ENCODE results near the gene TUBA1C. TPM values are rescaled to one million over a fixed set of nuclear protein-coding genes. Genes with fewer than 3 reads are reported as not detected.

Gene TUBA1C
- total and polyA plus RNA-seq, 2 of the 8 experiments (the other 6 are each of a cell fraction or from before 2014, with no cell fraction given) = 504 to 3,101 TPM

DNA sequence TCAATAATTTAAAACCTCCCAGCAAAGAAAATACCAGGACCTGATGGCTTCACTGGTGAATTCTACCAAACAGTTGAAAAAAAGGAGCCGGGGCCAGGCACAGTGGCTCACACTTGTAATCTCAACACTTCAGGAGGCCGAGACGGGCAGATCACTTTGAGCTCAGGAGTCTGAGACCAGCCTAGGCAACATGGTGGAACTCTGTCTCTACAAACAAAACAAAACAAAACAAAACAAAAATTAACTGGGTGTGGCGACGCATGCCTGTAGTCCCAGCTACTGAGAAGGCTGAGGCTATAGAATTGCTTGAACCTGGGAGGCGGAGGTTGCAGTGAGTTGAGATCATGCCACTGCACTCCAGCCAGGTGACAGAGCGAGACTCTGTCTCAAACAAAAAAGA, 44.5 kb downstream of the TUBA1C start:
- no peaks in the 10 kb centered on the region for H3K79me2 ChIP-seq (ENCODE audit: control insufficient read depth in 1 of 2, insufficient read depth in 2 of 2, low read length in 2 of 2)
- H4K20me1 ChIP-seq (replicated peaks in 1 of 2; ENCODE audit: control insufficient read depth in 1 of 2, insufficient read depth in 2 of 2, low read length in 2 of 2) = no peaks in the 10 kb centered on the region
- no peak overlapping the region for H2AK5ac ChIP-seq (ENCODE audit: low read depth, low read length)
- H3K4me1 ChIP-seq (replicated peaks in 1 of 4; ENCODE audit: control insufficient read depth in 3 of 4, insufficient read depth in 4 of 4, low read length in 3 of 4) = no peaks in the 10 kb centered on the region
- H3K27ac ChIP-seq (ENCODE audit: low read depth, low read length) = no peak overlapping the region
- H3K4me3 ChIP-seq (ENCODE audit: extremely low read depth in 1 of 4, insufficient read depth in 2 of 4, low read depth in 3 of 4, low read length in 4 of 4) = no peak overlapping the region
- 84% methylated on average over 7 of the region's 7 CpGs; no CpG with 5 or more reads in 1 of the 2 experiments for WGBS, 2 experiments (ENCODE audit: extremely low coverage in 1 of 2, insufficient coverage in 1 of 2, insufficient read length in 1 of 2, insufficient replicate concordance in 2 of 2, low coverage in 1 of 2, low lambda C conversion rate in 2 of 2, missing lambda C conversion rate in 1 of 2)
- POLR2A ChIA-PET (ENCODE audit: partially characterized antibody) = interaction anchor here (1.1 kb wide), 1 partner anchor 14 kb away, joined by 3 read pairs; the partner anchor contains the start of gene TROAP
- no peak overlapping the region for H3K23ac ChIP-seq (ENCODE audit: insufficient read length)
- no peak overlapping the region for H2AFZ ChIP-seq (ENCODE audit: low read length)
- no peak for DNase-seq (ENCODE audit: low read depth in 1 of 2, low spot score in 2 of 2)
- H3K79me1 ChIP-seq (ENCODE audit: low read depth, low read length) = no peaks in the 10 kb centered on the region
- no peak overlapping the region for H4K5ac ChIP-seq (ENCODE audit: insufficient read length, low read depth, low read length)
- H4K91ac ChIP-seq (replicated peaks; ENCODE audit: insufficient read length, low read length) = no peak overlapping the region
- H2BK5ac ChIP-seq (ENCODE audit: low read depth, low read length) = no peak overlapping the region
- H3K9ac ChIP-seq (replicated peaks in 1 of 4; ENCODE audit: extremely low read depth in 1 of 4, low read depth in 3 of 4, low read length in 3 of 4) = no peak overlapping the region
- H3K18ac ChIP-seq (ENCODE audit: extremely low read depth, low read length) = no peak overlapping the region
- CTCF ChIA-PET (ENCODE audit: partially characterized antibody) = interaction anchor here (1.0 to 1.2 kb wide), 5 partner anchors 16 to 38 kb away, joined by 3 to 4 read pairs (median 4); partner anchors contain the start of gene DNAJC22
- H3K23me2 ChIP-seq (ENCODE audit: low read depth, low read length) = no peaks in the 10 kb centered on the region
- H3K4ac ChIP-seq (replicated peaks; ENCODE audit: insufficient read length, low read depth, low read length) = no peak overlapping the region
- no peak overlapping the region for H4K8ac ChIP-seq (ENCODE audit: extremely low read depth, insufficient read depth, low read length)
- no peak overlapping the region for H2BK120ac ChIP-seq (replicated peaks; ENCODE audit: low read depth, low read length)
- no peaks in the 10 kb centered on the region for H3K9me3 ChIP-seq (ENCODE audit: insufficient read depth in 2 of 2, low read depth in 1 of 2, low read length in 1 of 2)
- no peak for FAIRE-seq
- no peak overlapping the region for H2BK12ac ChIP-seq (ENCODE audit: low read depth, low read length)
- H2BK15ac ChIP-seq (ENCODE audit: low read length) = no peak overlapping the region
- H3K56ac ChIP-seq (replicated peaks; ENCODE audit: insufficient read length, low read depth, low read length) = no peak overlapping the region
- no peaks in the 10 kb centered on the region; a peak in 2 of 7 replicates for H3K27me3 ChIP-seq (replicated peaks in 1 of 4; ENCODE audit: control insufficient read depth in 3 of 4, extremely low read depth in 1 of 4, insufficient read depth in 3 of 4, low read length in 3 of 4)
- no peaks in the 10 kb centered on the region for H3K36me3 ChIP-seq (ENCODE audit: control insufficient read depth in 2 of 4, insufficient read depth in 4 of 4, low read length in 3 of 4)
- H3K4me2 ChIP-seq (ENCODE audit: insufficient read depth in 1 of 2, low read depth in 2 of 2, low read length in 2 of 2) = no peak overlapping the region
- H3K14ac ChIP-seq (ENCODE audit: insufficient read length) = no peak overlapping the region
- no peak overlapping the region for H2BK20ac ChIP-seq (ENCODE audit: low read length)
- TF ChIP-seq, protein P1, sequence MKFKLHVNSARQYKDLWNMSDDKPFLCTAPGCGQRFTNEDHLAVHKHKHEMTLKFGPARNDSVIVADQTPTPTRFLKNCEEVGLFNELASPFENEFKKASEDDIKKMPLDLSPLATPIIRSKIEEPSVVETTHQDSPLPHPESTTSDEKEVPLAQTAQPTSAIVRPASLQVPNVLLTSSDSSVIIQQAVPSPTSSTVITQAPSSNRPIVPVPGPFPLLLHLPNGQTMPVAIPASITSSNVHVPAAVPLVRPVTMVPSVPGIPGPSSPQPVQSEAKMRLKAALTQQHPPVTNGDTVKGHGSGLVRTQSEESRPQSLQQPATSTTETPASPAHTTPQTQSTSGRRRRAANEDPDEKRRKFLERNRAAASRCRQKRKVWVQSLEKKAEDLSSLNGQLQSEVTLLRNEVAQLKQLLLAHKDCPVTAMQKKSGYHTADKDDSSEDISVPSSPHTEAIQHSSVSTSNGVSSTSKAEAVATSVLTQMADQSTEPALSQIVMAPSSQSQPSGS (IDR thresholded peaks at IDR 0.05; ENCODE audit: low read length) = no peak

Data from H1 (cell line).